ENCODE results near the gene ITGAX. TPM values are rescaled to one million over a fixed set of nuclear protein-coding genes. Genes with fewer than 3 reads are reported as not detected.

The ITGAX gene
- total and polyA plus RNA-seq, 4 donors: 1.1 to 9.6 (median 1.9) TPM

DNA sequence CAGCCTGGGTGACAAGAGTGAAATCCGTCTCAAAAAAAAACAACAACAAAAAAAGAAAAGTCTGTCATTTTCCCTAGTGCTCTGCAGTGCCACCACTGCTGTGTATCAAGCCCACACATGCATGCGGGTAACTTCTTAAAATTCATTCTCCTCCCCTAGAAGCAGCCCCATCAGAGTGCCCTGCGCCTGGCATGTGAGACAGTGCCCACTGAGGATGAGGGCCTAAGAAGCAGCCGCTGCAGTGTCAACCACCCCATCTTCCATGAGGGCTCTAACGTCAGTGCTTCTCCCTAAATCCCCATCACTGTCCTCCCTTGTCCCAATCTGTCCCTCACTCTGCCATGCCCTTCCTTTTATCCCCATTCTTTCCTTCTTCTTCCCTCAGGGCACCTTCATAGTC, 62.9 kb downstream of the ITGAX start:
- peaks cover 0 to 1% (median 0%) of the 10 kb centered on the region in 4 donors for H3K9me3 ChIP-seq (ENCODE audit: control insufficient read depth in 4 of 4, low read length in 3 of 4)
- TF ChIP-seq, protein P1, sequence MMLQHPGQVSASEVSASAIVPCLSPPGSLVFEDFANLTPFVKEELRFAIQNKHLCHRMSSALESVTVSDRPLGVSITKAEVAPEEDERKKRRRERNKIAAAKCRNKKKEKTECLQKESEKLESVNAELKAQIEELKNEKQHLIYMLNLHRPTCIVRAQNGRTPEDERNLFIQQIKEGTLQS (IDR thresholded peaks at IDR 0.05): no peak
- TF ChIP-seq, protein P2, sequence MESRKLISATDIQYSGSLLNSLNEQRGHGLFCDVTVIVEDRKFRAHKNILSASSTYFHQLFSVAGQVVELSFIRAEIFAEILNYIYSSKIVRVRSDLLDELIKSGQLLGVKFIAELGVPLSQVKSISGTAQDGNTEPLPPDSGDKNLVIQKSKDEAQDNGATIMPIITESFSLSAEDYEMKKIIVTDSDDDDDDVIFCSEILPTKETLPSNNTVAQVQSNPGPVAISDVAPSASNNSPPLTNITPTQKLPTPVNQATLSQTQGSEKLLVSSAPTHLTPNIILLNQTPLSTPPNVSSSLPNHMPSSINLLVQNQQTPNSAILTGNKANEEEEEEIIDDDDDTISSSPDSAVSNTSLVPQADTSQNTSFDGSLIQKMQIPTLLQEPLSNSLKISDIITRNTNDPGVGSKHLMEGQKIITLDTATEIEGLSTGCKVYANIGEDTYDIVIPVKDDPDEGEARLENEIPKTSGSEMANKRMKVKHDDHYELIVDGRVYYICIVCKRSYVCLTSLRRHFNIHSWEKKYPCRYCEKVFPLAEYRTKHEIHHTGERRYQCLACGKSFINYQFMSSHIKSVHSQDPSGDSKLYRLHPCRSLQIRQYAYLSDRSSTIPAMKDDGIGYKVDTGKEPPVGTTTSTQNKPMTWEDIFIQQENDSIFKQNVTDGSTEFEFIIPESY (IDR thresholded peaks at IDR 0.05): no peak
- TF ChIP-seq EGR1 (IDR thresholded peaks at IDR 0.05; ENCODE audit: low read depth in 2 of 2): no peak
- no peak for TF ChIP-seq RXRA (IDR thresholded peaks at IDR 0.05)
- no peak for TF ChIP-seq YY1 (IDR thresholded peaks at IDR 0.05)
- TF ChIP-seq RAD21 (IDR thresholded peaks at IDR 0.05): no peak
- no peak for TF ChIP-seq FOXA1 (IDR thresholded peaks at IDR 0.05)
- TF ChIP-seq GABPA (IDR thresholded peaks at IDR 0.05 in 1 of 2, conservative IDR thresholded peaks at IDR 0.05 in 1 of 2): no peak
- TF ChIP-seq, protein P3, sequence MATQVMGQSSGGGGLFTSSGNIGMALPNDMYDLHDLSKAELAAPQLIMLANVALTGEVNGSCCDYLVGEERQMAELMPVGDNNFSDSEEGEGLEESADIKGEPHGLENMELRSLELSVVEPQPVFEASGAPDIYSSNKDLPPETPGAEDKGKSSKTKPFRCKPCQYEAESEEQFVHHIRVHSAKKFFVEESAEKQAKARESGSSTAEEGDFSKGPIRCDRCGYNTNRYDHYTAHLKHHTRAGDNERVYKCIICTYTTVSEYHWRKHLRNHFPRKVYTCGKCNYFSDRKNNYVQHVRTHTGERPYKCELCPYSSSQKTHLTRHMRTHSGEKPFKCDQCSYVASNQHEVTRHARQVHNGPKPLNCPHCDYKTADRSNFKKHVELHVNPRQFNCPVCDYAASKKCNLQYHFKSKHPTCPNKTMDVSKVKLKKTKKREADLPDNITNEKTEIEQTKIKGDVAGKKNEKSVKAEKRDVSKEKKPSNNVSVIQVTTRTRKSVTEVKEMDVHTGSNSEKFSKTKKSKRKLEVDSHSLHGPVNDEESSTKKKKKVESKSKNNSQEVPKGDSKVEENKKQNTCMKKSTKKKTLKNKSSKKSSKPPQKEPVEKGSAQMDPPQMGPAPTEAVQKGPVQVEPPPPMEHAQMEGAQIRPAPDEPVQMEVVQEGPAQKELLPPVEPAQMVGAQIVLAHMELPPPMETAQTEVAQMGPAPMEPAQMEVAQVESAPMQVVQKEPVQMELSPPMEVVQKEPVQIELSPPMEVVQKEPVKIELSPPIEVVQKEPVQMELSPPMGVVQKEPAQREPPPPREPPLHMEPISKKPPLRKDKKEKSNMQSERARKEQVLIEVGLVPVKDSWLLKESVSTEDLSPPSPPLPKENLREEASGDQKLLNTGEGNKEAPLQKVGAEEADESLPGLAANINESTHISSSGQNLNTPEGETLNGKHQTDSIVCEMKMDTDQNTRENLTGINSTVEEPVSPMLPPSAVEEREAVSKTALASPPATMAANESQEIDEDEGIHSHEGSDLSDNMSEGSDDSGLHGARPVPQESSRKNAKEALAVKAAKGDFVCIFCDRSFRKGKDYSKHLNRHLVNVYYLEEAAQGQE (IDR thresholded peaks at IDR 0.05): no peak
- no peak for TF ChIP-seq TAF1 (conservative IDR thresholded peaks at IDR 0.05)
- no peak overlapping the region for H3K4me3 ChIP-seq (ENCODE audit: low read depth in 1 of 3, low read length in 3 of 3)
- H3K27me3 ChIP-seq (ENCODE audit: control insufficient read depth in 4 of 4, insufficient read depth in 4 of 4, low read length in 3 of 4): no peaks in the 10 kb centered on the region
- no peak for DNase-seq (ENCODE audit: low spot score)
- WGBS: 89% methylated on average over 5 of the region's 5 CpGs
- no peak overlapping the region for H3K27ac ChIP-seq (ENCODE audit: low read depth in 1 of 2, low read length in 2 of 2)
- H3K9ac ChIP-seq (ENCODE audit: low read depth in 1 of 2, low read length in 2 of 2): no peak overlapping the region
- no peaks in the 10 kb centered on the region for H3K4me1 ChIP-seq (ENCODE audit: control insufficient read depth in 4 of 4, insufficient read depth in 4 of 4, low read length in 3 of 4)
- H3K36me3 ChIP-seq (ENCODE audit: control insufficient read depth in 4 of 4, insufficient read depth in 3 of 4, low read depth in 1 of 4, low read length in 3 of 4): no peaks in the 10 kb centered on the region

DNA sequence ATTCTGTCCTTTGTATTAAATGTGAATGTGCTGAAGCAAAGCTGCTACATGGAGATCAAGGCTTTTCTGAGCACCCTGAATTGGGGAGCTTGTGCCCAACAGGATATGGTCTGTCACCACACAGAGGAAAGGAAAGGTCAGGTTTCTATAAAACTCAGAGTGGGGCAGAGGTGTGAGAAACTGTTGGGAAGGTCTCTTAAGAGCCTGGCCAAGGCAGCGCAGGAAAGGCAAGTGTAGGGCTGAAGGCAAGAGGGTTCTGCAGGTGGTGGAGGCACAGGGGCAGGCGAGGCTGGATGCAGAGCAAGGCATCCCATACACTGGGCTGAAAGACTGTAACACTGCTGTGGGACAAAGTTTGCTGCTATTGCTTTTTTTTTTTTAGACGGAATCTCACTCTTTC, 65.1 kb downstream of the ITGAX start:
- H3K9ac ChIP-seq (ENCODE audit: low read depth in 1 of 2, low read length in 2 of 2): no peak overlapping the region
- no peak overlapping the region for H3K27ac ChIP-seq (ENCODE audit: low read depth in 1 of 2, low read length in 2 of 2)
- TF ChIP-seq, protein P3 (IDR thresholded peaks at IDR 0.05): no peak
- TF ChIP-seq EGR1 (IDR thresholded peaks at IDR 0.05; ENCODE audit: low read depth in 2 of 2) (no peak), SP1 (IDR thresholded peaks at IDR 0.05) (no peak)
- TF ChIP-seq, protein P2 (IDR thresholded peaks at IDR 0.05): no peak
- TF ChIP-seq, protein P4, sequence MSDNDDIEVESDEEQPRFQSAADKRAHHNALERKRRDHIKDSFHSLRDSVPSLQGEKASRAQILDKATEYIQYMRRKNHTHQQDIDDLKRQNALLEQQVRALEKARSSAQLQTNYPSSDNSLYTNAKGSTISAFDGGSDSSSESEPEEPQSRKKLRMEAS (IDR thresholded peaks at IDR 0.05): no peak
- no peaks in the 10 kb centered on the region for H3K27me3 ChIP-seq (ENCODE audit: control insufficient read depth in 4 of 4, insufficient read depth in 4 of 4, low read length in 3 of 4)
- 76% methylated on average over 3 of the region's 3 CpGs for WGBS
- H3K4me3 ChIP-seq (ENCODE audit: low read depth in 1 of 3, low read length in 3 of 3): no peak overlapping the region
- no peaks in the 10 kb centered on the region for H3K36me3 ChIP-seq (ENCODE audit: control insufficient read depth in 4 of 4, insufficient read depth in 3 of 4, low read depth in 1 of 4, low read length in 3 of 4)
- no peaks in the 10 kb centered on the region for H3K4me1 ChIP-seq (ENCODE audit: control insufficient read depth in 4 of 4, insufficient read depth in 4 of 4, low read length in 3 of 4)
- peaks cover 0 to 1% (median 0%) of the 10 kb centered on the region in 4 donors for H3K9me3 ChIP-seq (ENCODE audit: control insufficient read depth in 4 of 4, low read length in 3 of 4)
- DNase-seq (ENCODE audit: low spot score): no peak

Measured in liver (tissue), 9 donors.